MCF 10A (cell line): ENCODE measurements around the gene SIM2. TPM values are rescaled to one million over a fixed set of nuclear protein-coding genes. Genes with fewer than 3 reads are reported as not detected.

Source experiments
- BruUV-seq: library from RNA; stranded (reverse); fragments of 400-500 nt; replicated peaks from 2 replicates; lab custom pipeline; 2021; lab: Mats Ljungman, UMichigan
- CTCF ChIA-PET: fragments of 300-600 bp; sonication (Branson Sonifier 250); formaldehyde crosslinking; extraction: SDS; loops from one replicate; lab custom pipeline; 2021; ENCODE audit warnings: antibody characterized with exemption, inconsistent platforms; lab: Yijun Ruan, JAX
- POLR2A ChIA-PET: fragments of 300-600, 350-650 bp; sonication (Branson Sonifier 250); formaldehyde crosslinking; extraction: SDS; loops from one replicate; lab custom pipeline; 2020; ENCODE audit warnings: antibody characterized with exemption, inconsistent platforms; lab: Yijun Ruan, JAX
- DNase-seq: peaks from one replicate; pipeline ENCODE4 v3.0.0-alpha.2; 2018; ENCODE audit not compliant: unreplicated experiment
- H3K27ac Mint-ChIP-seq: one replicate; pipeline ENCODE4 v1.8.0; 2022; ENCODE audit warnings: mild to moderate bottlenecking, low read depth, mixed read lengths; ENCODE audit not compliant: unreplicated experiment
- H3K27me3 Mint-ChIP-seq: one replicate; pipeline ENCODE4 v1.8.0; 2022; ENCODE audit warnings: mixed read lengths; ENCODE audit not compliant: insufficient read depth, unreplicated experiment
- H3K36me3 Mint-ChIP-seq: one replicate; pipeline ENCODE4 v1.8.0; 2022; ENCODE audit warnings: mild to moderate bottlenecking, moderate library complexity, mixed read lengths; ENCODE audit not compliant: insufficient read depth, unreplicated experiment
- H3K4me1 Mint-ChIP-seq: one replicate; pipeline ENCODE4 v1.8.0; 2022; ENCODE audit warnings: mixed read lengths; ENCODE audit not compliant: insufficient read depth, unreplicated experiment
- H3K4me3 Mint-ChIP-seq: one replicate; pipeline ENCODE4 v1.8.0; 2022; ENCODE audit warnings: mild to moderate bottlenecking, moderate library complexity, mixed read lengths; ENCODE audit not compliant: unreplicated experiment
- H3K9me3 Mint-ChIP-seq: one replicate; pipeline ENCODE4 v1.8.0; 2022; ENCODE audit warnings: mixed read lengths; ENCODE audit not compliant: unreplicated experiment
- intact Hi-C: fragments of 100-400 bp; cut with micrococcal nuclease; formaldehyde crosslinking; loops from 2 replicates; pipeline ENCODE4 v1.14.1; 2022
- total RNA-seq: library from RNA; stranded (reverse); gene quantifications from 2 replicates; pipeline ENCODE4 v1.2.3, GENCODE V29; 2022
- TF ChIP-seq, protein P1 (sequence below): fragments of 200-600 bp; IDR thresholded peaks from one replicate; pipeline ENCODE4 v1.8.0; 2022; ENCODE audit warnings: antibody characterized with exemption, mild to moderate bottlenecking; ENCODE audit not compliant: unreplicated experiment

Gene SIM2
- total RNA-seq, 1 experiment from 2014 or later, result 14.4 TPM

DNA sequence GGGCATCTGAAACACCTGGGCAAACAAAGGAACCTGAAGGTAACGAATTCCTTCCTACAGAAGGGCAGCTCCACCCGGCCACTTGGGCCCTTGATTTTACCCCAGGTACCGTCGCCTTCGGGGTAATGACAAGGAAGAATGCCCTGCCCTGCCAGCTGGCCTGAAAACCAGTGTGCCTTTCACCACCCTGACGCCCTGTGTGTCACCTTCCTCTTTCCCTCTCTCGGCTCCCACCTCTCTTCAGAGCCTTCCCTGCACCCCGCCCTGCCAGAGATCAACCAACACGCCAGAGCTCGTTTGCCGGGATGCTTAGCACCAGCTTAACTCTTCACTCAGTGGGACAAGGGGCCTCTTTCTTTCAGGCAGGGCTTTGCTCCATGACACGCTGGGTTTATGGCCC, 86.0 kb downstream of the SIM2 start:
- intact Hi-C loops, result loop anchor here (10.0 kb wide), 1 partner anchor 130 kb away; no protein-coding TSS in a partner anchor
- H3K4me3 Mint-ChIP-seq, result no peak overlapping the region
- TF ChIP-seq, protein P1, sequence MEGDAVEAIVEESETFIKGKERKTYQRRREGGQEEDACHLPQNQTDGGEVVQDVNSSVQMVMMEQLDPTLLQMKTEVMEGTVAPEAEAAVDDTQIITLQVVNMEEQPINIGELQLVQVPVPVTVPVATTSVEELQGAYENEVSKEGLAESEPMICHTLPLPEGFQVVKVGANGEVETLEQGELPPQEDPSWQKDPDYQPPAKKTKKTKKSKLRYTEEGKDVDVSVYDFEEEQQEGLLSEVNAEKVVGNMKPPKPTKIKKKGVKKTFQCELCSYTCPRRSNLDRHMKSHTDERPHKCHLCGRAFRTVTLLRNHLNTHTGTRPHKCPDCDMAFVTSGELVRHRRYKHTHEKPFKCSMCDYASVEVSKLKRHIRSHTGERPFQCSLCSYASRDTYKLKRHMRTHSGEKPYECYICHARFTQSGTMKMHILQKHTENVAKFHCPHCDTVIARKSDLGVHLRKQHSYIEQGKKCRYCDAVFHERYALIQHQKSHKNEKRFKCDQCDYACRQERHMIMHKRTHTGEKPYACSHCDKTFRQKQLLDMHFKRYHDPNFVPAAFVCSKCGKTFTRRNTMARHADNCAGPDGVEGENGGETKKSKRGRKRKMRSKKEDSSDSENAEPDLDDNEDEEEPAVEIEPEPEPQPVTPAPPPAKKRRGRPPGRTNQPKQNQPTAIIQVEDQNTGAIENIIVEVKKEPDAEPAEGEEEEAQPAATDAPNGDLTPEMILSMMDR, result no peak
- DNase-seq, result no peak
- H3K4me1 Mint-ChIP-seq, result peaks cover 24% of the 10 kb centered on the region
- CTCF ChIA-PET, result interaction anchor here (1.8 kb wide), 1 partner anchor 133 kb away, joined by 5 read pairs; no protein-coding TSS in a partner anchor
- H3K27ac Mint-ChIP-seq, result no peak overlapping the region
- BruUV-seq, result no TSS peak
- H3K36me3 Mint-ChIP-seq, result peaks cover 8% of the 10 kb centered on the region
- H3K27me3 Mint-ChIP-seq, result no peaks in the 10 kb centered on the region
- H3K9me3 Mint-ChIP-seq, result no peaks in the 10 kb centered on the region
- POLR2A ChIA-PET, result interaction anchor here (0.6 to 1.5 kb wide), 5 partner anchors 10 to 123 kb away, joined by 3 to 5 read pairs (median 4); no protein-coding TSS in a partner anchor

DNA sequence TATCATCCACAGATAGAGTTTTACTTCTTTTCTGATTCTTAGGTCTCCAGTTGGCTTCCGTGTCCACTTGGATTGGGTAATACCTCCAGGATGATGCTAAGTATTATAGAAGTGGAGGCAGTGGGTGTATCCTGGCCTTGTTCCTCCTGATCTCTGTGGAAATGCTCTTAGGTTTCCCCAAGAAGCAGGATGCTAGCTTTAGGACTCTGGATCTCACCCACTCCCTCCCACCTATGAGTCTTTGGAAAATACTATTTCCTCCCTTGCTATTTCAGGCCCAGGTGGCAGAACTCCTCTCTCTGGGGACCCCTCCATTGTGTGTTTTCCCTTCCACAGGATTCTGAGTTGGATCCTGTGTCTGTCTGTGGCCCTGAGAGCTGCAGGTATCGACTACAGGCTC, 86.7 kb downstream of the SIM2 start:
- TF ChIP-seq, protein P1, result no peak
- intact Hi-C loops, result loop anchor here (10.0 kb wide), 1 partner anchor 129 kb away; no protein-coding TSS in a partner anchor
- Mint-ChIP-seq H3K4me3 (no peak overlapping the region), H3K9me3 (no peaks in the 10 kb centered on the region), H3K27me3 (no peaks in the 10 kb centered on the region), H3K27ac (no peak overlapping the region), H3K4me1 (peaks cover 24% of the 10 kb centered on the region), H3K36me3 (peaks cover 4% of the 10 kb centered on the region)
- BruUV-seq, result no TSS peak
- CTCF ChIA-PET, result interaction anchor here (0.6 kb wide), 1 partner anchor 69 kb away, joined by 3 read pairs; no protein-coding TSS in a partner anchor
- POLR2A ChIA-PET, result interaction anchor here (1.1 kb wide), 1 partner anchor 12 kb away, joined by 7 read pairs; no protein-coding TSS in a partner anchor
- no peak for DNase-seq

GRCh38 chr21:36786186-36786585, 87.3 kb downstream of the SIM2 start:
- Mint-ChIP-seq H3K27ac (no peak overlapping the region), H3K27me3 (no peaks in the 10 kb centered on the region), H3K36me3 (peaks cover 4% of the 10 kb centered on the region), H3K9me3 (no peaks in the 10 kb centered on the region), H3K4me1 (peaks cover 24% of the 10 kb centered on the region), H3K4me3 (no peak overlapping the region)
- no TSS peak for BruUV-seq
- DNase-seq, result no peak
- intact Hi-C loops, result loop anchor here (10.0 kb wide), 1 partner anchor 129 kb away; no protein-coding TSS in a partner anchor
- POLR2A ChIA-PET, result interaction anchor here (0.7 to 1.1 kb wide), 3 partner anchors 13 to 576 kb away, joined by 3 to 7 read pairs (median 3); no protein-coding TSS in a partner anchor
- TF ChIP-seq, protein P1, result no peak
- CTCF ChIA-PET, result interaction anchor here (0.6 to 0.7 kb wide), 2 partner anchors 69 to 198 kb away, joined by 3 read pairs; no protein-coding TSS in a partner anchor

DNA sequence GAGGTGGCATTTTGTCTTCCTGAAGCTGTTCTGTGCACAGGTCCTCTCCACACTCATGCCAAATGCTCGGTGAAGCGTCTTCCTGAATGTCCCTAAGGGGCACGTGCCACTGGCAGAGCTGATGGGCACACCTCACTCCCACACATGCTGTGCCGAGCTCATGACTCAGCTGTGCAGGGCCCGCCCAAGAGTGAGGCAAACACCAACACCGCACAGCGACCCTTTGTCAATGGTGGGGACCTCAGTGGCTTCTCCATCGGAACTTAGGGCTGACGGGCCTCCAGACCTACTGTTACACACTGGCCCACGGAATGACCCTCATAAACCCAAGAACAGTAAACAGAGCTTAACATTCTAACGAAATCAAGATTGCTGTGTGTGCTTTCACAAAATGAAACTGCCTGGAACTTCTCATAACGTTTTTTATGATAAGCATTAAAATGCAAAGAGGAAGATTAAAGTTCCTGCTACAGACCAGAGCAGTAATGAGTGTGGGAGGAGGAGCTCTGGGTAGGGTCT, 89.3 kb downstream of the SIM2 start:
- H3K36me3 Mint-ChIP-seq, result peaks cover 4% of the 10 kb centered on the region
- peaks cover 24% of the 10 kb centered on the region for H3K4me1 Mint-ChIP-seq
- H3K27me3 Mint-ChIP-seq, result no peaks in the 10 kb centered on the region
- ChIA-PET POLR2A (interaction anchor here (0.9 to 2.0 kb wide), 5 partner anchors 14 to 58 kb away, joined by 3 to 8 read pairs (median 3); no protein-coding TSS in a partner anchor), CTCF (interaction anchor here (0.5 to 1.1 kb wide), 2 partner anchors 24 to 360 kb away, joined by 3 to 4 read pairs; no protein-coding TSS in a partner anchor)
- intact Hi-C loops, result loop anchor here (10.0 kb wide), 1 partner anchor 127 kb away; no protein-coding TSS in a partner anchor
- H3K4me3 Mint-ChIP-seq, result peak overlapping the region; percentile 59
- no peaks in the 10 kb centered on the region for H3K9me3 Mint-ChIP-seq
- no TSS peak for BruUV-seq
- peak overlapping the region; percentile 69 for H3K27ac Mint-ChIP-seq
- peak; percentile 70 for DNase-seq
- TF ChIP-seq, protein P1, result no peak
